GM23338 (cell line): ENCODE data around the gene HCAR1. TPM values are rescaled to one million over a fixed set of nuclear protein-coding genes. Genes with fewer than 3 reads are reported as not detected.

ENCODE experiments used
- ATAC-seq: fragments of 200-7000 bp; cut with Tn5 transposase; 3 replicates; pipeline ENCODE4 v1.9.1; 2020
- DNase-seq: peaks from one replicate; pipeline ENCODE4 v3.0.0-alpha.2; 2015; ENCODE audit warnings: low spot score
- H2AFZ ChIP-seq: fragments of 200-600 bp; sonication (generic); 2 replicates; pipeline ENCODE4 v1.8.0; 2016; ENCODE audit warnings: antibody characterized with exemption, mild to moderate bottlenecking, moderate library complexity
- H3F3A ChIP-seq: fragments of 200-600 bp; sonication (generic); replicated peaks from 2 replicates; pipeline ENCODE4 v1.8.0; 2017; ENCODE audit warnings: antibody characterized with exemption, mixed run types, low read depth
- H3K27ac ChIP-seq: fragments of 200-600 bp; sonication (generic); 2 replicates; pipeline ENCODE4 v1.6.1; 2016; ENCODE audit warnings: low read depth
- H3K27me3 ChIP-seq: fragments of 200-600 bp; sonication (generic); 2 replicates; pipeline ENCODE4 v1.8.0; 2016; ENCODE audit warnings: mild to moderate bottlenecking, mixed run types, moderate library complexity; ENCODE audit not compliant: insufficient read depth
- H3K36me3 ChIP-seq: fragments of 200-600 bp; sonication (generic); 2 replicates; pipeline ENCODE4 v1.8.0; 2016; ENCODE audit warnings: mild to moderate bottlenecking; ENCODE audit not compliant: insufficient read depth
- H3K4me1 ChIP-seq: fragments of 200-600 bp; sonication (generic); 2 replicates; pipeline ENCODE4 v1.8.0; 2016; ENCODE audit warnings: mild to moderate bottlenecking, moderate library complexity; ENCODE audit not compliant: insufficient read depth
- H3K4me2 ChIP-seq: fragments of 200-600 bp; sonication (generic); 2 replicates; pipeline ENCODE4 v1.7.1; 2017; ENCODE audit warnings: mixed run types
- H3K4me3 ChIP-seq: fragments of 200-600 bp; sonication (generic); 2 replicates; pipeline ENCODE4 v1.6.1; 2016; ENCODE audit warnings: mixed run types
- H3K79me2 ChIP-seq: fragments of 200-600 bp; sonication (generic); replicated peaks from 2 replicates; pipeline ENCODE4 v1.8.0; 2017; ENCODE audit warnings: mild to moderate bottlenecking; ENCODE audit not compliant: insufficient read depth
- H3K9me2 ChIP-seq: fragments of 200-600 bp; sonication (generic); 2 replicates; pipeline ENCODE4 v1.8.0; 2017; ENCODE audit not compliant: insufficient read depth
- H4K20me1 ChIP-seq: fragments of 200-600 bp; sonication (generic); replicated peaks from 2 replicates; pipeline ENCODE4 v1.8.0; 2017; ENCODE audit warnings: mild to moderate bottlenecking; ENCODE audit not compliant: insufficient read depth
- H3K27ac Mint-ChIP-seq: 2 replicates; pipeline ENCODE4 v1.8.0; 2020; ENCODE audit warnings: inconsistent platforms, mild to moderate bottlenecking, moderate library complexity, mixed read lengths
- H3K27me3 Mint-ChIP-seq: 3 replicates; pipeline ENCODE4 v1.8.0; 2022; ENCODE audit warnings: low read depth, mild to moderate bottlenecking, moderate library complexity, mixed read lengths, inconsistent platforms; ENCODE audit not compliant: insufficient read depth, poor library complexity
- H3K36me3 Mint-ChIP-seq: 3 replicates; pipeline ENCODE4 v1.8.0; 2021; ENCODE audit warnings: low read depth, mild to moderate bottlenecking, inconsistent platforms, moderate library complexity, mixed read lengths
- H3K4me1 Mint-ChIP-seq: 3 replicates; pipeline ENCODE4 v1.8.0; 2020; ENCODE audit warnings: mild to moderate bottlenecking, inconsistent platforms, mixed read lengths
- H3K4me3 Mint-ChIP-seq: 3 replicates; pipeline ENCODE4 v1.8.0; 2021; ENCODE audit warnings: moderate library complexity, mild to moderate bottlenecking, inconsistent platforms, mixed read lengths
- H3K9me3 Mint-ChIP-seq: 3 replicates; pipeline ENCODE4 v1.8.0; 2020; ENCODE audit warnings: moderate library complexity, mild to moderate bottlenecking, inconsistent platforms, mixed read lengths
- CREB1 ChIP-seq: fragments of 250-450 bp; sonication (Bioruptor Pico); IDR thresholded peaks from 2 replicates; pipeline ENCODE4 v1.5.0; 2020; ENCODE audit warnings: low read depth, mild to moderate bottlenecking, moderate library complexity
- EZH2 ChIP-seq: fragments of 200-600 bp; sonication (generic); IDR thresholded peaks from one replicate; pipeline ENCODE4 v1.8.0; 2017; ENCODE audit warnings: antibody characterized with exemption, mild to moderate bottlenecking, low read depth; ENCODE audit not compliant: unreplicated experiment
- EZH2phosphoT487 ChIP-seq: fragments of 200-600 bp; sonication (generic); IDR thresholded peaks from one replicate; pipeline ENCODE4 v1.8.1; 2018; ENCODE audit warnings: antibody characterized with exemption; ENCODE audit not compliant: unreplicated experiment
- JUNB ChIP-seq: IDR thresholded peaks from one replicate; pipeline ENCODE4 v1.6.1; 2016; ENCODE audit warnings: antibody characterized with exemption; ENCODE audit not compliant: unreplicated experiment
- NANOG ChIP-seq: IDR thresholded peaks from 2 replicates; pipeline ENCODE4 v1.6.1; 2016; ENCODE audit warnings: antibody characterized with exemption, borderline replicate concordance
- POLR2AphosphoS5 ChIP-seq: IDR thresholded peaks from 2 replicates; pipeline ENCODE4 v1.6.1; 2016; ENCODE audit warnings: antibody characterized with exemption, low read depth
- STAT1 ChIP-seq: IDR thresholded peaks from one replicate; pipeline ENCODE4 v1.6.1; 2016; ENCODE audit warnings: antibody characterized with exemption; ENCODE audit not compliant: unreplicated experiment
- ZNF114 ChIP-seq: fragments of 250-450 bp; sonication (Bioruptor Pico); IDR thresholded peaks from 2 replicates; pipeline ENCODE4 v1.5.0; 2020; ENCODE audit warnings: mild to moderate bottlenecking, moderate library complexity
- ZNF331 ChIP-seq: fragments of 250-450 bp; sonication (Bioruptor Pico); IDR thresholded peaks from 2 replicates; pipeline ENCODE4 v1.5.0; 2020; ENCODE audit warnings: low read depth, mild to moderate bottlenecking, moderate library complexity
- polyA plus RNA-seq: library from polyadenylated mRNA; unstranded; fragments of >200 nt; fragmentation: Nextera tagmentation; extraction: Ambion mirVana; gene quantifications from 2 replicates; pipeline ENCODE4 v1.2.1, GENCODE V29; 2016
- total RNA-seq: library from RNA; depleted of rRNA; stranded (reverse); fragments of >200 nt; shearing (Covaris generic); gene quantifications from 2 replicates; pipeline ENCODE4 v1.2.3, GENCODE V29; 2014
- TF ChIP-seq, protein P1 (sequence below): fragments of 250-450 bp; sonication (Bioruptor Pico); IDR thresholded peaks from 2 replicates; pipeline ENCODE4 v1.5.0; 2020; ENCODE audit warnings: mild to moderate bottlenecking, moderate library complexity
- TF ChIP-seq, protein P2 (sequence below): IDR thresholded peaks from 2 replicates; pipeline ENCODE4 v1.6.1; 2016; ENCODE audit warnings: antibody characterized with exemption
- TF ChIP-seq, protein P3 (sequence below), 2 experiments: fragments of 200-600 bp in 1 of 2; sonication (generic) in 1 of 2; conservative IDR thresholded peaks; 2 replicates each; pipeline versions ENCODE4 v1.5.1 to v1.6.1; 2016 to 2017; ENCODE audit warnings: antibody characterized with exemption in 2 of 2, low read depth in 2 of 2, mild to moderate bottlenecking in 2 of 2, moderate library complexity in 1 of 2
- TF ChIP-seq, protein P4 (sequence below): IDR thresholded peaks from one replicate; pipeline ENCODE4 v1.6.1; 2018; ENCODE audit warnings: antibody characterized with exemption; ENCODE audit not compliant: unreplicated experiment

HCAR1 gene
- total and polyA plus RNA-seq, 2 experiments from 2014 or later, result 0.17 TPM; not detected in 1

DNA sequence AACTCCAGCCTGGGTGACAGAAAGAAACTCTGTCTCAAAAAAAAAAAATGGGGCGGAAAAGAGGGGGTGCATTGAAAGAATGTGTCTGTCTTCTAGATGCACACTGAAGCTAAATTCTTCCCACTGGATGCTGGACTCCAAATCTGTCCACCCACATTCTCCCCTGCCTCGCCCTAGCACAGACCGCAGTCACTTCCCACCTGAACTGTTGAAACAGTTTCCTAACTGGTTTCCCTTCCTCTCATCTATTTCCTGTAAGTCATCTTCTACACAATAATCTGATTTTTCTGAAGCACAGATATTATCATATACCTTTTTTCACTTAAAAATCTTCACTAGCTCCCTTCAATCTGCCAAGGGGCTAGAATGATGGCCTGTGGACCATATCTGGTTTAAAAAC lies 1.5 kb upstream of the HCAR1 start:
- Mint-ChIP-seq H3K4me1 (peaks cover 7% of the 10 kb centered on the region; the same call in 2 of the 3 replicates), H3K4me3 (no peak overlapping the region), H3K9me3 (peaks cover 2% of the 10 kb centered on the region; the same call in 2 of the 3 replicates), H3K27ac (no peak overlapping the region), H3K27me3 (peaks cover 4% of the 10 kb centered on the region), H3K36me3 (no peaks in the 10 kb centered on the region)
- Histone ChIP-seq H3K4me3 (no peak overlapping the region), H2AFZ (no peak overlapping the region), H3K4me1 (no peaks in the 10 kb centered on the region), H3K4me2 (no peak overlapping the region), H3K79me2 (no peaks in the 10 kb centered on the region), H3K9me2 (no peaks in the 10 kb centered on the region), H3F3A (no peaks in the 10 kb centered on the region), H3K36me3 (no peaks in the 10 kb centered on the region), H4K20me1 (no peaks in the 10 kb centered on the region), H3K27me3 (no peaks in the 10 kb centered on the region), H3K27ac (no peak overlapping the region)
- ATAC-seq, result no peak
- DNase-seq, result no peak
- no peak for TF ChIP-seq CREB1 (CRISPR knock-in tag)
- TF ChIP-seq ZNF331 (CRISPR knock-in tag), result no peak
- TF ChIP-seq ZNF114, result no peak
- no peak for TF ChIP-seq JUNB
- TF ChIP-seq EZH2phosphoT487, result no peak
- TF ChIP-seq, protein P1, sequence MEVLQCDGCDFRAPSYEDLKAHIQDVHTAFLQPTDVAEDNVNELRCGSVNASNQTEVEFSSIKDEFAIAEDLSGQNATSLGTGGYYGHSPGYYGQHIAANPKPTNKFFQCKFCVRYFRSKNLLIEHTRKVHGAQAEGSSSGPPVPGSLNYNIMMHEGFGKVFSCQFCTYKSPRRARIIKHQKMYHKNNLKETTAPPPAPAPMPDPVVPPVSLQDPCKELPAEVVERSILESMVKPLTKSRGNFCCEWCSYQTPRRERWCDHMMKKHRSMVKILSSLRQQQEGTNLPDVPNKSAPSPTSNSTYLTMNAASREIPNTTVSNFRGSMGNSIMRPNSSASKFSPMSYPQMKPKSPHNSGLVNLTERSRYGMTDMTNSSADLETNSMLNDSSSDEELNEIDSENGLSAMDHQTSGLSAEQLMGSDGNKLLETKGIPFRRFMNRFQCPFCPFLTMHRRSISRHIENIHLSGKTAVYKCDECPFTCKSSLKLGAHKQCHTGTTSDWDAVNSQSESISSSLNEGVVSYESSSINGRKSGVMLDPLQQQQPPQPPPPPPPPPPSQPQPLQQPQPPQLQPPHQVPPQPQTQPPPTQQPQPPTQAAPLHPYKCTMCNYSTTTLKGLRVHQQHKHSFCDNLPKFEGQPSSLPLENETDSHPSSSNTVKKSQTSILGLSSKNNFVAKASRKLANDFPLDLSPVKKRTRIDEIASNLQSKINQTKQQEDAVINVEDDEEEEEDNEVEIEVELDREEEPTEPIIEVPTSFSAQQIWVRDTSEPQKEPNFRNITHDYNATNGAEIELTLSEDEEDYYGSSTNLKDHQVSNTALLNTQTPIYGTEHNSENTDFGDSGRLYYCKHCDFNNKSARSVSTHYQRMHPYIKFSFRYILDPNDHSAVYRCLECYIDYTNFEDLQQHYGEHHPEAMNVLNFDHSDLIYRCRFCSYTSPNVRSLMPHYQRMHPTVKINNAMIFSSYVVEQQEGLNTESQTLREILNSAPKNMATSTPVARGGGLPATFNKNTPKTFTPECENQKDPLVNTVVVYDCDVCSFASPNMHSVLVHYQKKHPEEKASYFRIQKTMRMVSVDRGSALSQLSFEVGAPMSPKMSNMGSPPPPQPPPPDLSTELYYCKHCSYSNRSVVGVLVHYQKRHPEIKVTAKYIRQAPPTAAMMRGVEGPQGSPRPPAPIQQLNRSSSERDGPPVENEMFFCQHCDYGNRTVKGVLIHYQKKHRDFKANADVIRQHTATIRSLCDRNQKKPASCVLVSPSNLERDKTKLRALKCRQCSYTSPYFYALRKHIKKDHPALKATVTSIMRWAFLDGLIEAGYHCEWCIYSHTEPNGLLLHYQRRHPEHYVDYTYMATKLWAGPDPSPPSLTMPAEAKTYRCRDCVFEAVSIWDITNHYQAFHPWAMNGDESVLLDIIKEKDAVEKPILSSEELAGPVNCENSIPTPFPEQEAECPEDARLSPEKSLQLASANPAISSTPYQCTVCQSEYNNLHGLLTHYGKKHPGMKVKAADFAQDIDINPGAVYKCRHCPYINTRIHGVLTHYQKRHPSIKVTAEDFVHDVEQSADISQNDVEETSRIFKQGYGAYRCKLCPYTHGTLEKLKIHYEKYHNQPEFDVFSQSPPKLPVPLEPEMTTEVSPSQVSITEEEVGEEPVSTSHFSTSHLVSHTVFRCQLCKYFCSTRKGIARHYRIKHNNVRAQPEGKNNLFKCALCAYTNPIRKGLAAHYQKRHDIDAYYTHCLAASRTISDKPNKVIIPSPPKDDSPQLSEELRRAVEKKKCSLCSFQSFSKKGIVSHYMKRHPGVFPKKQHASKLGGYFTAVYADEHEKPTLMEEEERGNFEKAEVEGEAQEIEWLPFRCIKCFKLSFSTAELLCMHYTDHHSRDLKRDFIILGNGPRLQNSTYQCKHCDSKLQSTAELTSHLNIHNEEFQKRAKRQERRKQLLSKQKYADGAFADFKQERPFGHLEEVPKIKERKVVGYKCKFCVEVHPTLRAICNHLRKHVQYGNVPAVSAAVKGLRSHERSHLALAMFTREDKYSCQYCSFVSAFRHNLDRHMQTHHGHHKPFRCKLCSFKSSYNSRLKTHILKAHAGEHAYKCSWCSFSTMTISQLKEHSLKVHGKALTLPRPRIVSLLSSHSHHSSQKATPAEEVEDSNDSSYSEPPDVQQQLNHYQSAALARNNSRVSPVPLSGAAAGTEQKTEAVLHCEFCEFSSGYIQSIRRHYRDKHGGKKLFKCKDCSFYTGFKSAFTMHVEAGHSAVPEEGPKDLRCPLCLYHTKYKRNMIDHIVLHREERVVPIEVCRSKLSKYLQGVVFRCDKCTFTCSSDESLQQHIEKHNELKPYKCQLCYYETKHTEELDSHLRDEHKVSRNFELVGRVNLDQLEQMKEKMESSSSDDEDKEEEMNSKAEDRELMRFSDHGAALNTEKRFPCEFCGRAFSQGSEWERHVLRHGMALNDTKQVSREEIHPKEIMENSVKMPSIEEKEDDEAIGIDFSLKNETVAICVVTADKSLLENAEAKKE (CRISPR knock-in tag), result no peak
- TF ChIP-seq, protein P2, sequence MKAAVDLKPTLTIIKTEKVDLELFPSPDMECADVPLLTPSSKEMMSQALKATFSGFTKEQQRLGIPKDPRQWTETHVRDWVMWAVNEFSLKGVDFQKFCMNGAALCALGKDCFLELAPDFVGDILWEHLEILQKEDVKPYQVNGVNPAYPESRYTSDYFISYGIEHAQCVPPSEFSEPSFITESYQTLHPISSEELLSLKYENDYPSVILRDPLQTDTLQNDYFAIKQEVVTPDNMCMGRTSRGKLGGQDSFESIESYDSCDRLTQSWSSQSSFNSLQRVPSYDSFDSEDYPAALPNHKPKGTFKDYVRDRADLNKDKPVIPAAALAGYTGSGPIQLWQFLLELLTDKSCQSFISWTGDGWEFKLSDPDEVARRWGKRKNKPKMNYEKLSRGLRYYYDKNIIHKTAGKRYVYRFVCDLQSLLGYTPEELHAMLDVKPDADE, result no peak
- TF ChIP-seq POLR2AphosphoS5, result no peak
- no peak for TF ChIP-seq EZH2
- TF ChIP-seq STAT1, result no peak
- TF ChIP-seq, protein P3, sequence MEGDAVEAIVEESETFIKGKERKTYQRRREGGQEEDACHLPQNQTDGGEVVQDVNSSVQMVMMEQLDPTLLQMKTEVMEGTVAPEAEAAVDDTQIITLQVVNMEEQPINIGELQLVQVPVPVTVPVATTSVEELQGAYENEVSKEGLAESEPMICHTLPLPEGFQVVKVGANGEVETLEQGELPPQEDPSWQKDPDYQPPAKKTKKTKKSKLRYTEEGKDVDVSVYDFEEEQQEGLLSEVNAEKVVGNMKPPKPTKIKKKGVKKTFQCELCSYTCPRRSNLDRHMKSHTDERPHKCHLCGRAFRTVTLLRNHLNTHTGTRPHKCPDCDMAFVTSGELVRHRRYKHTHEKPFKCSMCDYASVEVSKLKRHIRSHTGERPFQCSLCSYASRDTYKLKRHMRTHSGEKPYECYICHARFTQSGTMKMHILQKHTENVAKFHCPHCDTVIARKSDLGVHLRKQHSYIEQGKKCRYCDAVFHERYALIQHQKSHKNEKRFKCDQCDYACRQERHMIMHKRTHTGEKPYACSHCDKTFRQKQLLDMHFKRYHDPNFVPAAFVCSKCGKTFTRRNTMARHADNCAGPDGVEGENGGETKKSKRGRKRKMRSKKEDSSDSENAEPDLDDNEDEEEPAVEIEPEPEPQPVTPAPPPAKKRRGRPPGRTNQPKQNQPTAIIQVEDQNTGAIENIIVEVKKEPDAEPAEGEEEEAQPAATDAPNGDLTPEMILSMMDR (conservative IDR thresholded peaks at IDR 0.05; ENCODE audit: low read depth in 2 of 2), result no peak
- TF ChIP-seq, protein P4, sequence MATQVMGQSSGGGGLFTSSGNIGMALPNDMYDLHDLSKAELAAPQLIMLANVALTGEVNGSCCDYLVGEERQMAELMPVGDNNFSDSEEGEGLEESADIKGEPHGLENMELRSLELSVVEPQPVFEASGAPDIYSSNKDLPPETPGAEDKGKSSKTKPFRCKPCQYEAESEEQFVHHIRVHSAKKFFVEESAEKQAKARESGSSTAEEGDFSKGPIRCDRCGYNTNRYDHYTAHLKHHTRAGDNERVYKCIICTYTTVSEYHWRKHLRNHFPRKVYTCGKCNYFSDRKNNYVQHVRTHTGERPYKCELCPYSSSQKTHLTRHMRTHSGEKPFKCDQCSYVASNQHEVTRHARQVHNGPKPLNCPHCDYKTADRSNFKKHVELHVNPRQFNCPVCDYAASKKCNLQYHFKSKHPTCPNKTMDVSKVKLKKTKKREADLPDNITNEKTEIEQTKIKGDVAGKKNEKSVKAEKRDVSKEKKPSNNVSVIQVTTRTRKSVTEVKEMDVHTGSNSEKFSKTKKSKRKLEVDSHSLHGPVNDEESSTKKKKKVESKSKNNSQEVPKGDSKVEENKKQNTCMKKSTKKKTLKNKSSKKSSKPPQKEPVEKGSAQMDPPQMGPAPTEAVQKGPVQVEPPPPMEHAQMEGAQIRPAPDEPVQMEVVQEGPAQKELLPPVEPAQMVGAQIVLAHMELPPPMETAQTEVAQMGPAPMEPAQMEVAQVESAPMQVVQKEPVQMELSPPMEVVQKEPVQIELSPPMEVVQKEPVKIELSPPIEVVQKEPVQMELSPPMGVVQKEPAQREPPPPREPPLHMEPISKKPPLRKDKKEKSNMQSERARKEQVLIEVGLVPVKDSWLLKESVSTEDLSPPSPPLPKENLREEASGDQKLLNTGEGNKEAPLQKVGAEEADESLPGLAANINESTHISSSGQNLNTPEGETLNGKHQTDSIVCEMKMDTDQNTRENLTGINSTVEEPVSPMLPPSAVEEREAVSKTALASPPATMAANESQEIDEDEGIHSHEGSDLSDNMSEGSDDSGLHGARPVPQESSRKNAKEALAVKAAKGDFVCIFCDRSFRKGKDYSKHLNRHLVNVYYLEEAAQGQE, result no peak
- TF ChIP-seq NANOG, result no peak
